ENCODE data around the gene KRT3.

DNA sequence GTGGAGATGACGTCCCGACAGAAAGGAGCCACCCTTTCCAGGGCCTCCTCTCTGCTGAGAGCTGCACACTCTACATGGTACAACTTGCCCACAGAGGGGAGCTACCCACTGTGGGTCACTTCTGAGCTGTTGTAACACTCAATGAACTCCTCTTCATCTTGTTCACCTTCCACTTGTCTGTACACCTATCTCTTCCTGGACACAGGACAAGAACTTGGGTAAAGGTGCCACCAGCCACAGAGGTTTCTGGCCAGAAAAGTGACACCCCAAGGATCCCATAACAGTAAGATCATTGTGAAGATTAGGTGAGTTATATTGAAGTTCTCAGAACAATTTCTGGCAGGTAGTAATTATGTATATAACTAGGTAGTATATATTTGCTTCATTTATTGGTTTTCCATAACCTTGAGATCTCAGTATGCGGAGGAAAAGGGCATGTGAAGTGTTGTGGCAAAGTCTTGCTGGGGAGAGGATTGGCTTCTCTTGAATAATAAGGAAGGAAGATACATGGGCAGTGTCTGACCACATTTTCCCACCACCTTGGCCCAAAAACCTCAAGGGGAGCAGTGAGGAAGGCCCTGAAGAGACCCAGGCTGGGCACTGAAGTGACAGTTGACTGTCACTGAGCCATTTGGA is 53.0 kb downstream of the KRT3 start:
- TF ChIP-seq, protein P1, sequence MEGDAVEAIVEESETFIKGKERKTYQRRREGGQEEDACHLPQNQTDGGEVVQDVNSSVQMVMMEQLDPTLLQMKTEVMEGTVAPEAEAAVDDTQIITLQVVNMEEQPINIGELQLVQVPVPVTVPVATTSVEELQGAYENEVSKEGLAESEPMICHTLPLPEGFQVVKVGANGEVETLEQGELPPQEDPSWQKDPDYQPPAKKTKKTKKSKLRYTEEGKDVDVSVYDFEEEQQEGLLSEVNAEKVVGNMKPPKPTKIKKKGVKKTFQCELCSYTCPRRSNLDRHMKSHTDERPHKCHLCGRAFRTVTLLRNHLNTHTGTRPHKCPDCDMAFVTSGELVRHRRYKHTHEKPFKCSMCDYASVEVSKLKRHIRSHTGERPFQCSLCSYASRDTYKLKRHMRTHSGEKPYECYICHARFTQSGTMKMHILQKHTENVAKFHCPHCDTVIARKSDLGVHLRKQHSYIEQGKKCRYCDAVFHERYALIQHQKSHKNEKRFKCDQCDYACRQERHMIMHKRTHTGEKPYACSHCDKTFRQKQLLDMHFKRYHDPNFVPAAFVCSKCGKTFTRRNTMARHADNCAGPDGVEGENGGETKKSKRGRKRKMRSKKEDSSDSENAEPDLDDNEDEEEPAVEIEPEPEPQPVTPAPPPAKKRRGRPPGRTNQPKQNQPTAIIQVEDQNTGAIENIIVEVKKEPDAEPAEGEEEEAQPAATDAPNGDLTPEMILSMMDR (IDR thresholded peaks at IDR 0.05; ENCODE audit: borderline replicate concordance, extremely low read depth, low read length, poor library complexity, severe bottlenecking), result no peak
- no peak for TF ChIP-seq EZH2 (IDR thresholded peaks at IDR 0.05; ENCODE audit: borderline replicate concordance, low read depth, low read length, severe bottlenecking)
